ENCODE measurements around the gene MACROD2.
"Not testable (repeated sequence)": the region's sequence is repeated elsewhere in the genome, so short reads cannot be mapped to it uniquely, and the experiment has no call there.

MACROD2 gene

GRCh38 chr20:14009208-14009607 lies 13.9 kb downstream of the MACROD2 start:
- TF ChIP-seq CTCF (IDR thresholded peaks at IDR 0.05; ENCODE audit: control insufficient read depth, insufficient read depth, low read depth, low read length, missing control alignments), result no peak
- DNase-seq (ENCODE audit: low read depth), result no peak
- no peak overlapping the region for H3K4me3 ChIP-seq (ENCODE audit: control insufficient read depth, low read depth, low read length)

GRCh38 chr20:14012671-14013070 lies 17.4 kb downstream of the MACROD2 start:
- TF ChIP-seq CTCF (IDR thresholded peaks at IDR 0.05; ENCODE audit: control insufficient read depth, insufficient read depth, low read depth, low read length, missing control alignments), result no peak
- DNase-seq (ENCODE audit: low read depth), result no peak
- no peak overlapping the region for H3K4me3 ChIP-seq (ENCODE audit: control insufficient read depth, low read depth, low read length)

GRCh38 chr20:14030991-14031390 lies 35.7 kb downstream of the MACROD2 start:
- H3K4me3 ChIP-seq (ENCODE audit: control insufficient read depth, low read depth, low read length), result no peak overlapping the region
- DNase-seq (ENCODE audit: low read depth), result no peak
- TF ChIP-seq CTCF (IDR thresholded peaks at IDR 0.05; ENCODE audit: control insufficient read depth, insufficient read depth, low read depth, low read length, missing control alignments), result no peak

DNA sequence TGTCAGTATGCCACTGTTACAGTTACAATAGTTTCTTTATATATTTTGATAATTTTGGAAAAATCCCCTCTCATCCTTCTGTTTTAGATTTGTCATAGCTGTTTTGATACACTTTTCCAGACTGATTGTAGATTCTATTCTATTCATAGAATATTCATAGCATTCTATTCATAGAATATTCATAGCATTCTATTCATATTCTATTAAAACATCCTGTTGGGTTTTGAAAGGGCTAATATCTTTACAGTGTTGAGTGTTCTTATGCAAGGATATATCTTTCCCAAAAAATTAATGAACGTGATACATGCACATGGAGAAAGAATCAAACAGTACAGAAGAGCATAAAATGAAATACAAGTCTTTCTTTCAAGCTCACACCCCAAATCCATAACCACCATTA lies 38.0 kb downstream of the MACROD2 start:
- no peak overlapping the region for H3K4me3 ChIP-seq (ENCODE audit: control insufficient read depth, low read depth, low read length)
- DNase-seq (ENCODE audit: low read depth), result no peak
- no peak for TF ChIP-seq CTCF (IDR thresholded peaks at IDR 0.05; ENCODE audit: control insufficient read depth, insufficient read depth, low read depth, low read length, missing control alignments)

GRCh38 chr20:14036567-14036966 lies 41.3 kb downstream of the MACROD2 start:
- TF ChIP-seq CTCF (IDR thresholded peaks at IDR 0.05; ENCODE audit: control insufficient read depth, insufficient read depth, low read depth, low read length, missing control alignments), result no peak
- no peak for DNase-seq (ENCODE audit: low read depth)
- H3K4me3 ChIP-seq (ENCODE audit: control insufficient read depth, low read depth, low read length), result no peak overlapping the region

- not testable (repeated sequence) for DNase-seq (ENCODE audit: low read depth); H3K4me3 ChIP-seq (ENCODE audit: control insufficient read depth, low read depth, low read length)
Measured at GRCh38 chr20:14044712-14045276, 49.5 kb downstream of the MACROD2 start.

GRCh38 chr20:14046534-14046933 lies 51.2 kb downstream of the MACROD2 start:
- no peak for TF ChIP-seq CTCF (IDR thresholded peaks at IDR 0.05; ENCODE audit: control insufficient read depth, insufficient read depth, low read depth, low read length, missing control alignments)

More at GRCh38 chr20:14046534-14046933, 51.2 kb downstream of the MACROD2 start:
- DNase-seq (ENCODE audit: low read depth), result no peak
- H3K4me3 ChIP-seq (ENCODE audit: control insufficient read depth, low read depth, low read length), result no peak overlapping the region
